Hematopoietic multipotent progenitor cell treated with erythropoietin and hydrocortisone succinate and interleukin-3 and kit ligand, for 17 days (in vitro differentiated cells): ENCODE measurements around the gene FGD5.

ENCODE experiments used
- DNase-seq: peaks from one replicate; pipeline ENCODE4 v3.0.0-alpha.2; 2015; ENCODE audit warnings: low spot score

The FGD5 gene

GRCh38 chr3:14852717-14853116 is 34.0 kb downstream of the FGD5 start:
- no peak for DNase-seq

GRCh38 chr3:14853271-14853951 is 34.6 kb downstream of the FGD5 start:
- no peak for DNase-seq

- no peak for DNase-seq
Observed at GRCh38 chr3:14857506-14857905, 38.7 kb downstream of the FGD5 start.

GRCh38 chr3:14858105-14858504 is 39.3 kb downstream of the FGD5 start:
- no peak for DNase-seq

DNA sequence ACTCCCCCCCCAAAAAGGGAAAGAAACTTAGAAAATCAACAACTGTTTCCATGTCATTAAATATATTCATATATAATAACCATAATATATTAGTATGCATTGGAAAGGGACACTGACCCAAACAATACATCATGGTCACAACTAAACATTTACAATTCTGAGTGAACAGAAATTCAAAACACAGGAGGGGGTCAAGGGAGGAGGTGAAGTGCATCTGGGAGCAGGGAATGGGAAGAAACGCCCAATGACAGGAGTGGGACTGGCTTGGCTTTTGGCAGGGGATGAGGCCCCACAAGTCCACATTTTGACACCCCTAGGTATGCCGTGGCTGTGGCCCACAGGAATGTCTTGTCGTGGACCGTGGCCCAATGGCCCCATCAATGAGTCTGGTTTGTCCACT is 41.1 kb downstream of the FGD5 start:
- DNase-seq, result no peak

DNA sequence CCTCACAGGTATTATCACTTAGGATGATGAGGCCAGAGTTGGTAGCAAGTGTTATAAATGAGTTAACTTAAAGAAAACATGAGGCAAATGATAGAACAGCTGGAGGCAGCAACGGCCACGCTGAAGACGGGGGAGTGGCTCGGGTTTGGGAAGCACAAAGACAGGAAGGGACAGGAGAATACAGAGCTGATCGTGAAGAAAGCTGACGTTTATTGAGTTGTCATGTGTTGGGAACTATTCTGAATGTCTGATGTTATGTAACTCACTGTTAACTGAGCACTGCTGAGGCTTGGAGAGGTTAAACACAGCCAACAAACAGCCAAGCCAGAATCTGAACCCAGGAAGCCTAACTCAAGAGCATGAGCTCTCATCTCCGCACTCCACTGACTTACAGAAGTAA is 42.3 kb downstream of the FGD5 start:
- no peak for DNase-seq

DNA sequence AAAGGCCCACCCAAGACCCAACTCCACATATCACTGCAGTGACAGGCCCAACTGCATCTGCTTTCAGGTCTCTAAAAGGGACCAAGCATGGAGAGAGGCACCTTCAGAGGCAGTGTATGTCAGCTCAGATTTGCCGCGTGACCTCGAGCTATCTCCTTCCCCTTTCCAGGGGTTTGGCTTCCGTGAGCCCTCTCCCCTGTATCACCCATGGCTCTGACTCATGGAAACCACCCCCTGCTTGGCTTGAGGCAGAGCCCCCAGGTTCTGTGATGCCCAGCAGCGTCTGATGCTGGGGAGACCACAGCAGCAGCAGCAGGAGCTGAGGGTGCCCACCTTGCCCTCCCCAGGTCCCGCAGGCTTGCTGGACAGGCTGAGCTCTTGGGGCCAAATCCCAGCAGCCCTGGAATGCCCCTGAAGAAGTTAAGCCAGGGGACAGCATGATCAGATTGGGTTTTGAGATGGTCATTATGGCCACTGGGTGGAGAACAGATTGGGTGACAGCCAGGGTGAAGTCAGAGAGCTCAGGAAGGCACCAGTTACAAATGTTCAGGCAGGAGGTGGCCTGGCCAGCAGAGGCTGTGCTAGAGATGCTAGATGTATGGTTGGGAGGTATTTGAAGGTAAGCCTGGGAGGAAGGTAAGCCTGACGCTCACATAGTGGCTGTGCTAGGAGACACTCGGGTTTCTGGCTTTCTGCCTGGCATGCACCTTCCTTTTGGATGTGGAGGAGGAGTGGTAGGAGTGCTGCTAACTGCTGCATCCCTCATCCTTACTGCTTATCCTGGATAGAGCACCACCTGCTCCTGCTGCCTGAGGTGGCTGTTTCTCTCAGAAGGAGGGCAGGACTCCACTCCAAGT is 42.9 kb downstream of the FGD5 start:
- DNase-seq, result no peak

DNA sequence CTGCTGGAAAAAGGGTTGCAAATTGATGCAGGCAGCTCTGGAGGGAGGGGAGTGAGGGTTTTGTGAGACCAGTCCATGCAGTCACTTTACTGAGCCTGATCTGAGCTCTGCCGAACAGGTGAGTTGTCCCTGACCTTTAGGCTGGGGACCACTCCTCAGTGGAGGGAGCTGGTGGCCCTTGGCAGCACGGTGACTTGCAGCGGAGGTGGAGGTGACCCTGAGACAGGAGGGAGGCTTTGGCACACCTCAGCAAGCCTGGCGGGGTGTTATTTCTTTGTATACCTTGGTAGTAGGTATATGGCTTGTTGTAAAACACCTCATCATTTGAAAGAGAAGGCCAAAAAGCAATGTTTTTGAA is 43.5 kb downstream of the FGD5 start:
- no peak for DNase-seq

DNA sequence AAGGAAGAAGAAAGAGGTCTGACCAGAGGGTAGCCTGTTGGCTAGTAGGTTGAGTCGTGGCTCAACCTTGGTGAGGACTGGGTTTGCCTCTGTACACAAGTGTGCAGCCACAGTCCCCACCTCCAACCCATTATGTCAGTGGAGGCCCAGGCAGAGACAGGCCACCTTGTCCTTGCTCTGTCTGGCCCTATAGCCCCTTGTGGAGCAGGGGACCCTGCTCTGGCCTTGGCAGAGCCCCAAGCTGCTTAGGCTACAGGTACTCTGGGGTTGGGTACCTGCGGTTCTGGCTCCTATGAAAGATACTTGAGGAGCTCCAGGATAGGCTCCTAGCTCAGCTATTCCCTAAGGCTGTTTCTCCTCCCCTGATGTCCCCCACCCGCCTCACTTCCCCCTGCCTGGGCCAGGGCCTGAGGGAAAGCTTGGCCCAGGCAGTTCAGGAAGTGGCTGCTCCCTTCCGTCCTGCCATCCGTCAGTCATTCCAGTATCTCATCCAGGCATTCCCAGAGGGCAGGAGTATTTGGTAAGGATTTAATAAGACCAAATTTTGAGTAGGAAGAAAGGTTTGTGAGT is 44.0 kb downstream of the FGD5 start:
- no peak for DNase-seq

DNA sequence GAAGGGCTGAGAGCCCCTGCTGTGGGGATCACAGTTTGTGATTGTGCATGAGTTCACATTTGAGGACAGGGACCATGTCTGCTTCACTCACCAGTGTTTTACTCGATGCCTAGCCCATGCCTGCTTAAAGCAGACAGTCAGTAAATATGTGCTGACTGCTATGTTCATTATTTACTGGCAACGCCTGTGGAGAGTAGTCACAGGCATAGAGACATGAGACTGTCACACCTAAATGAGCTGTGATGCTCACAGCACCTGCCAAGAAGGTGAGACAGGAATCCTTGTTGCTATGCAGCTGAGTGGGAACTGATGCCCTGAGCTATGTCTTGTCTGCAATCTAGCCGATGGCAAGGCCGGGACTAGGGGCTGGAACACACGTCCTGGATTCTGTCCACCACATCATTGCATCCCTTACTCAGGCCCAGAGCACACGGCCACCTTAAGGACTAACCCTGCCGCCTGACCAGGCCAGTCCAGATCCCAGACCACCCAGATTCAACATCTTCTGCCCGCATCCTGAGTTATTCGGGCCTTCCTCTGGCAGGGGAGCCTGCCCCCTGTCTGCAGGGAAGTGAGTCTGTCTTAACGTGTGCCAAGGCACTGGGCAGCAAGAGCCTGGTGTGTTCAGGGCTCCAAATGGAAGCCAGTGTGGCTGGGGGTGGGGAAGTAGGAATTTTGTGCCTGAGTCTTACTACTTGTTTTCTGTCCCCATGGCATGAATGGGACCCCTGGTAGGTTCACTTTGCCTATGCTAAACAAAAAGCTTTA is 44.8 kb downstream of the FGD5 start:
- DNase-seq, result no peak

DNA sequence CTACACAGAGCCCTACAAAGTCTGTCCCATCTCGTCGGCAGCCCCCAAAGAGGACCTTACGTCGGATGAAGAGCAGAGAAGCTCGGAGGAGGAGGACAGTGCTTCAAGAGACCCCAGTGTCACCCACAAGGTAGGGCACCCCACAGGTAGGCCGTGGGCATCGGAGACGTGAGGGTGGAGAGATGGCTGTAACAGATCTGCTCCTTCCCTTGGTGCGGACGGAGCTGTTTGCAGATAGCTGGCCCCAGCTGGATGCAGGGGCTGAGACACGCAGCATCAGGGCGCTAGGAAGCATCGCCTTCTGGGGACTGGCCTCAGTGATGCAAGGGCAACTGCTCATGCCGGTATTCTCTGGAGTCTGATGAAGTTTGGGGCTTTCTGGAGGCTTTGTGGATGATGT is 45.4 kb downstream of the FGD5 start:
- no peak for DNase-seq

- no peak for DNase-seq
Observed at GRCh38 chr3:14866627-14867026, 47.9 kb downstream of the FGD5 start.

DNA sequence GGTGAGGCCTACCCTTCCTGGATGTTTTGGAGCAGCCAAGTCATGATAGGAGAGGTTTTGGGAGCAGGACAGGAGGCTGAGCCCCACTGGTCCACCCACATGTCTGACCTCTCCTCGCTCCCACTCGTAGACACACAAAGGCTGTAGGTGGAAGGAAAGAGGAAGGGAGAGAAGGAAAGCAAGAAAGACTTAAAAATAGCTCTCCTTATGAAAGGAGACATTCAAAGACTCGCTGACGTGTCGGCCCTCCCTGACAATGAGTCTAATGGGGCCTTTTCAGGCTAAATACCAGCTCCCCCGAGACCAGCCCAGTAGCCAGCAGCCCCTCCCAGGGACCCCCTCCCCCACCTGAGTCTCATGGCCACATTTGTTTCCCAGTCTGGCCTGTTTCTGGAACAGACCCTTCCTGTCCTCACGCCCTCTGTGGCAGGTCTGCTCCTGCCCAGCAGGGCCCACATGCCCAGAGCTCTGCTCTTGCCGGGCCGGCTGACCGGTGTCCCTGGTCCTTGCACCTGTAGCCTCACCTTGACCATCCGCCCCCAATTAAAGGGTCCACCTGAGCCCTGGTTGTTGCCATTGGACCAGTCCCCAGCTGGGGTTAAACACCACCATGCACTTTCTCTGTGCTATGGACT is 49.3 kb downstream of the FGD5 start:
- DNase-seq, result no peak

- DNase-seq, result no peak
Observed at GRCh38 chr3:14869917-14870782, 51.4 kb downstream of the FGD5 start.

DNA sequence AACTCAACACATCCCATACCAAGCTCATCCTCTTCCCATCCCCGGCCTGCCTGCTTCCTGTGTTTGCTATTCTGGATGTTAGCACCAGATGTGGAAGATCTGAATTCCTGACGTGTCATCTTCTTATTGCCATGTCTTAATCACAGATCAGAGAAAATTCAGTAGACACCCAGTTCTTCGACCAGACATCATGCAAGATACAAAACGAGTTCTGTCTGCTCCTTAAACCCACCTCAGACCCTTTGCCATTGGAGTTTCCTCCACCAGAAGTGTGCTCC is 52.0 kb downstream of the FGD5 start:
- no peak for DNase-seq

GRCh38 chr3:14871456-14872200 is 52.9 kb downstream of the FGD5 start:
- DNase-seq, result no peak

- no peak for DNase-seq
Observed at GRCh38 chr3:14872706-14873105, 53.9 kb downstream of the FGD5 start.

- DNase-seq, result no peak
Observed at GRCh38 chr3:14874784-14875183, 56.0 kb downstream of the FGD5 start.

DNA sequence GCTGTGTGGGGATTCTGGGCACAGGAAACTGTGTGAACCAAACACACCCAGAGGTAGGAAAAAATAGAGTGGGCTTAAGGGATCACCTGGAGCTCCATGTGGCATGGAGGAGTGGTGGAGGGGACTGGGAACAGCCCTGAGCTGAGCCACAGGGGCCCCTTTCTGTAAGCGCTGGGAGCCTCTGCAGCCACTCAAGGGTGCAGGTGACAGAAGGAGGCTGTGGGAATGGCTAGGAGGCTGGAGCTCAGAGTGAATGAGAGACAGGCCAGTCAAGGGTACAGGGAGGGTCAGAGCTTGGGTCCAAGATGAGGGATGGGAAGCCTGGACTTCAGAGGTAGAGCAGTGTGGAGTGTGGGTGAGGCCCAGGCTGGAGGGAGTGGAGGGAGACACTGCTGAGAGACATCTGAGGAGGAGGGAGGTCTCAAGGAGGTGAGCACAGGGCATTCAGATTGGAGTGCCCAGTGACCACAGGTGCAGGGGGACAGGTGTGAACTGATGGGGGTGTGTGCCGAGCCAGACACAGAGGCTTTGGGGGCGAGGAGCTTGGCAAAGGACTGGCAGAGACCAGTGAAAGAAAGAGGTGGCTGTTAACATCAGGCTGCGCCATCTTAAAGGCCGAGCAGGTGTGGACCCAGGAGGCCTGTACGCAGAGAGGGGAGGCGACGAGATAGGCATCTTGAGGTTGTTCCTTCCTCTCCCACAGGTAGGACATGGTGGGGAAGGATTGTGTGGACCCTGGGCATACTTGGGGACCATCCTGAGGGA is 56.8 kb downstream of the FGD5 start:
- DNase-seq, result no peak

DNA sequence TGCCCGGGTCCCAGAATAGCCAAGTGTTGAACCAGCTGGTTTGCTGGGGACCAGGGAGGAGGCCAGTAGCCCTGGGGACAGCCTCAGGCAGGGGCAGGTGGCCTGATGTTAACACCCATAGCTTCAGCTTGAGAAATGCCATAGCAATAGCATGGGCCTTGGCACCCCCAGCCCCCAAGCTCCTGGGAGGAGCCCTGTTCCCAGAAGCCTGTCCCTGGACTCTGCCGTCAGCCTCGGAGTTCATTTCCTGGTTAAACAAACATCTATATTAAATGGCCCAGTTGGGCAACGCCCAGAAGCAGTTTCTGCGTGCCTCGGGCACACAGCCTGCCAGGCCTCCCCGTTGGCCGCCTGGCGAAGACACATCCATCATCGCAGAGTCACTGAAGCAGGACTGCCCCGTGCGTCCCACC is 58.2 kb downstream of the FGD5 start:
- DNase-seq, result no peak
